Measurements from ENCODE around the gene PXDN. TPM values are rescaled to one million over a fixed set of nuclear protein-coding genes. Genes with fewer than 3 reads are reported as not detected.

The PXDN gene
- total and polyA plus RNA-seq, 2 donors (not counting 3 experiments of a cell fraction or from before 2014, with no cell fraction given): 231 to 308 TPM

DNA sequence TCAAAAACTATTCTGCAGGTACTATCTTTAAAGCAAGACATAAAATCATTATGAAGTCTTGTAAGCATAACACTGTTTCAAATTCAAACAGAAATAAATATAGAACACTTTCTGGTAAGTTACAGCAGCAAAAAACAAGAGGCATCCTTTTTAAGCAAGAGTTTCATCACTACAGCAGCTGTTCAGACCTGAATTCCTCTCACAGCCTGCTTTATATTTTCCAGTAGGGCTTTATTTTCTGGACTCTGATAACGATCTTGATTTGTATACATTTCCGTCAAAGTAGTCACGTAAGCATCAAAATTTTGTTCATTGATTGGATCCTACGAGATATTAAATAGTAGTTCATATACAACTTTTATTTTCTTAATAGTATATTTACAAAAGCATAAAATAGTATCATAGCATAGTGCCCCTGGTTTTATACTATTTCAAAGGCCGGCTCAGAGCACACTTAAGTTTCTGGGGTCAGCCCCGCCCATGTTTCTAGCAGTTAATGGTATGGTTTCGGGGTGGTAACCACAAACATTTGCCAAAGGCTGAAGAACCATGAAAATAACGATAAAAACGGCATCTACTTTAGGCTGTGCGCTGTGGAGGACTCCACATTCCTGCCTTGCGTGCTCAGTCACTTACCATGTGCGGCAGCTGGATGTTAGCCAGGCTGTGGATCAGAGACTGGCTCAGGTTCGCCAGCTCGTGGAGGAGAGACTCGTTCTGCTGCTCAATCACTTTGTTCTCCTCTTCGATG is 47.5 kb upstream of the PXDN start:
- Histone ChIP-seq H3K9me3 (replicated peaks; ENCODE audit: control insufficient read depth, insufficient read depth, low read length) (no peaks in the 10 kb centered on the region), H3K9ac (replicated peaks; ENCODE audit: extremely low read depth, insufficient read depth, low read length) (no peak overlapping the region), H4K20me1 (replicated peaks; ENCODE audit: control insufficient read depth, extremely low read depth, insufficient read depth, low read length) (no peaks in the 10 kb centered on the region), H3K27ac (ENCODE audit: insufficient read depth, low read depth, low read length) (no peak overlapping the region), H3K27me3 (ENCODE audit: control insufficient read depth in 2 of 2, insufficient read depth in 2 of 2, low read length in 2 of 2) (peaks cover 0 to 9% of the 10 kb centered on the region in 2 experiments), H3K9me1 (replicated peaks; ENCODE audit: control insufficient read depth, extremely low read depth, insufficient read depth, low read length) (no peaks in the 10 kb centered on the region), H3K4me3 (replicated peaks in 1 of 3; ENCODE audit: insufficient read depth in 1 of 3, low read depth in 1 of 3, low read length in 3 of 3) (no peak overlapping the region), H2AFZ (ENCODE audit: low read depth, low read length) (no peak overlapping the region), H3K36me3 (ENCODE audit: control insufficient read depth in 2 of 2, extremely low read depth in 1 of 2, insufficient read depth in 2 of 2, low read length in 2 of 2) (no peaks in the 10 kb centered on the region), H3K4me2 (ENCODE audit: insufficient read depth, low read length) (no peak overlapping the region), H3K79me2 (ENCODE audit: control insufficient read depth, insufficient read depth, low read length) (no peaks in the 10 kb centered on the region), H3K4me1 (ENCODE audit: control insufficient read depth, extremely low read depth, insufficient read depth, low read length) (no peaks in the 10 kb centered on the region)
- POLR2A ChIA-PET: no interaction called here
- FAIRE-seq (no peak), DNase-seq (ENCODE audit: low read depth, low spot score) (no peak)
- dilution Hi-C loops (cut with MboI; ENCODE audit: extremely low pct_ligation_motif_present, low sequenced_read_pairs): no loop called here
- BruUV-seq (replicated peaks): no TSS peak
- TF ChIP-seq MYC (IDR thresholded peaks at IDR 0.05; ENCODE audit: low read depth, low read length): no peak
- TF ChIP-seq EZH2 (IDR thresholded peaks at IDR 0.05; ENCODE audit: borderline replicate concordance, low read depth, low read length, severe bottlenecking): no peak
- TF ChIP-seq, protein P1, sequence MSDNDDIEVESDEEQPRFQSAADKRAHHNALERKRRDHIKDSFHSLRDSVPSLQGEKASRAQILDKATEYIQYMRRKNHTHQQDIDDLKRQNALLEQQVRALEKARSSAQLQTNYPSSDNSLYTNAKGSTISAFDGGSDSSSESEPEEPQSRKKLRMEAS (IDR thresholded peaks at IDR 0.05; ENCODE audit: insufficient read depth, insufficient read length): no peak
- no peak for TF ChIP-seq JUN (IDR thresholded peaks at IDR 0.05; ENCODE audit: borderline replicate concordance, insufficient read depth, insufficient read length, low read depth)
- TF ChIP-seq FOS (IDR thresholded peaks at IDR 0.05; ENCODE audit: borderline replicate concordance, insufficient read depth, low read length): no peak
- TF ChIP-seq GATA2 (IDR thresholded peaks at IDR 0.05; ENCODE audit: insufficient read depth, insufficient read length, low read depth, low read length): no peak
- no peak for TF ChIP-seq POLR2A (IDR thresholded peaks at IDR 0.05; ENCODE audit: low read depth, low read length)
- TF ChIP-seq POLR2AphosphoS5 (IDR thresholded peaks at IDR 0.05; ENCODE audit: insufficient read depth, low read depth, low read length): no peak
- TF ChIP-seq, protein P2, sequence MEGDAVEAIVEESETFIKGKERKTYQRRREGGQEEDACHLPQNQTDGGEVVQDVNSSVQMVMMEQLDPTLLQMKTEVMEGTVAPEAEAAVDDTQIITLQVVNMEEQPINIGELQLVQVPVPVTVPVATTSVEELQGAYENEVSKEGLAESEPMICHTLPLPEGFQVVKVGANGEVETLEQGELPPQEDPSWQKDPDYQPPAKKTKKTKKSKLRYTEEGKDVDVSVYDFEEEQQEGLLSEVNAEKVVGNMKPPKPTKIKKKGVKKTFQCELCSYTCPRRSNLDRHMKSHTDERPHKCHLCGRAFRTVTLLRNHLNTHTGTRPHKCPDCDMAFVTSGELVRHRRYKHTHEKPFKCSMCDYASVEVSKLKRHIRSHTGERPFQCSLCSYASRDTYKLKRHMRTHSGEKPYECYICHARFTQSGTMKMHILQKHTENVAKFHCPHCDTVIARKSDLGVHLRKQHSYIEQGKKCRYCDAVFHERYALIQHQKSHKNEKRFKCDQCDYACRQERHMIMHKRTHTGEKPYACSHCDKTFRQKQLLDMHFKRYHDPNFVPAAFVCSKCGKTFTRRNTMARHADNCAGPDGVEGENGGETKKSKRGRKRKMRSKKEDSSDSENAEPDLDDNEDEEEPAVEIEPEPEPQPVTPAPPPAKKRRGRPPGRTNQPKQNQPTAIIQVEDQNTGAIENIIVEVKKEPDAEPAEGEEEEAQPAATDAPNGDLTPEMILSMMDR (IDR thresholded peaks at IDR 0.05; ENCODE audit: extremely low read depth in 1 of 2, insufficient read depth in 1 of 2, low read depth in 1 of 2, low read length in 2 of 2): no peak
- CTCF ChIA-PET: interaction anchor here (2.7 kb wide), 1 partner anchor 22 kb away, joined by 6 read pairs; no protein-coding TSS in a partner anchor
- intact Hi-C loops (cut with micrococcal nuclease): loop anchor here (2.0 kb wide), 1 partner anchor 33 kb away; no protein-coding TSS in a partner anchor
